Upper lobe of right lung (tissue), 1 donor: ENCODE measurements around the gene COL24A1. TPM values are rescaled to one million over a fixed set of nuclear protein-coding genes. Genes with fewer than 3 reads are reported as not detected.

Experiments used
- ATAC-seq: fragments of 200-7000 bp; cut with Tn5 transposase; one replicate; pipeline ENCODE4 v1.9.1; 2020; ENCODE audit warnings: mild to moderate bottlenecking, moderate library complexity
- DNase-seq: peaks from one replicate; pipeline ENCODE4 v3.0.0-alpha.2; 2020
- H3K27ac ChIP-seq: fragments of 200-600 bp; one replicate; pipeline ENCODE4 v1.8.0; 2022
- H3K27me3 ChIP-seq: fragments of 200-600 bp; one replicate; pipeline ENCODE4 v1.8.0; 2022; ENCODE audit warnings: mild to moderate bottlenecking
- H3K36me3 ChIP-seq: fragments of 200-600 bp; one replicate; pipeline ENCODE4 v1.8.0; 2022
- H3K4me1 ChIP-seq: fragments of 200-600 bp; one replicate; pipeline ENCODE4 v1.8.0; 2022
- H3K4me3 ChIP-seq: fragments of 200-600 bp; one replicate; pipeline ENCODE4 v1.8.0; 2022; ENCODE audit warnings: mild to moderate bottlenecking
- H3K9me3 ChIP-seq: fragments of 200-600 bp; one replicate; pipeline ENCODE4 v1.8.0; 2022
- CTCF ChIP-seq: fragments of 200-600 bp; IDR thresholded peaks from one replicate; pipeline ENCODE4 v1.8.0; 2022; ENCODE audit warnings: antibody characterized with exemption
- intact Hi-C: fragments of 100-400 bp; cut with DNase I; formaldehyde crosslinking; loops from one replicate; pipeline ENCODE4 v1.11.0; 2022
- long read RNA-seq: library from polyadenylated mRNA; unstranded; transcript quantifications from one replicate; pipeline ENCODE4 v2.0.0, GENCODE V29; 2021
- total RNA-seq: library from RNA; stranded (reverse); fragmentation: NEBNext Ultra II Directional; extraction: Animal tissue kit (Norgen Biotek cat#: 25700); gene quantifications from one replicate; pipeline ENCODE4 v1.2.1, GENCODE V29; 2021
- donor health status: DM: no; HTN: yes; CAD: no; lungs with severe emphysema.

COL24A1 gene
- total RNA-seq: 1.6 TPM
- long read RNA-seq, partial matches to known transcripts: 0 of 1 reads
- long read RNA-seq, other reads (novel, unspliced or antisense): 1 of 1 reads

- Histone ChIP-seq H3K27ac (no peak within 1 kb of the TSS), H3K27me3 (peaks cover 12% of the 10 kb centered on the region), H3K9me3 (no peaks in the 10 kb centered on the region), H3K4me3 (peak within 1 kb of the TSS; percentile 42), H3K4me1 (peaks cover 16% of the 10 kb centered on the region), H3K36me3 (no peaks in the 10 kb centered on the region)
- DNase-seq: peak; percentile 68
- TF ChIP-seq CTCF: no peak
- intact Hi-C loops: no loop called here
- peak; percentile 53 for ATAC-seq
Observed at GRCh38 chr1:86156566-86157455, at the start of gene COL24A1. TSS of gene COL24A1 (minus strand) at chr1:86156772. CDS start at chr1:86156396, 376 bp downstream.

- H3K27ac ChIP-seq: no peak overlapping the region
- DNase-seq (no peak), ATAC-seq (no peak)
- H3K4me1 ChIP-seq: no peaks in the 10 kb centered on the region
- no peak for TF ChIP-seq CTCF
- H3K9me3 ChIP-seq: no peaks in the 10 kb centered on the region
- no peaks in the 10 kb centered on the region for H3K27me3 ChIP-seq
- intact Hi-C loops: no loop called here
- no peak overlapping the region for H3K4me3 ChIP-seq
- H3K36me3 ChIP-seq: no peaks in the 10 kb centered on the region
Observed at GRCh38 chr1:86205741-86206140, 49.2 kb upstream of the COL24A1 start.

- H3K36me3 ChIP-seq: no peaks in the 10 kb centered on the region
- no peaks in the 10 kb centered on the region for H3K27me3 ChIP-seq
- H3K27ac ChIP-seq: no peak overlapping the region
- ATAC-seq: peak; percentile 16
- H3K4me1 ChIP-seq: no peaks in the 10 kb centered on the region
- TF ChIP-seq CTCF: no peak
- no peaks in the 10 kb centered on the region for H3K9me3 ChIP-seq
- H3K4me3 ChIP-seq: no peak overlapping the region
- DNase-seq: no peak
- intact Hi-C loops: no loop called here
Observed at GRCh38 chr1:86202552-86203340, 46.2 kb upstream of the COL24A1 start.

DNA sequence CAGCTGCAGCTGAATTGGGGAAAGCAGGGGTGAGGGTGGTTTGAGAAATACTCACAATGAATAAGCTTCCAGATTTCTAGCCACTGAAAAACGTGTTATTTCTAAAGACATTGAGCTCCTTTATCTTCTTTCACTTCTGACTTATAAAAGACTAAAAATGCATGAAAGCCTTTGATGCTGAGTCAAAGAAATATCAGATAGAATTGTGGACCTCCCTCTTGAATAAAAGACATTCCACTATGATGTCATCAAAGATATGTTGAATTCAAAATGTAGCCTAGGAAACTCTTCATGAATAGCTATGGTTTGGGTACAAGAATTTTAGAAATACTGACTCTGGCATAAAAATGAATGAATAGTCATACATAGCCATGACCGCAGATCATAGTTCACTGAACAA is 44.7 kb upstream of the COL24A1 start:
- Histone ChIP-seq H3K27ac (no peak overlapping the region), H3K4me1 (no peaks in the 10 kb centered on the region), H3K4me3 (no peak overlapping the region), H3K9me3 (no peaks in the 10 kb centered on the region), H3K27me3 (no peaks in the 10 kb centered on the region), H3K36me3 (no peaks in the 10 kb centered on the region)
- TF ChIP-seq CTCF: no peak
- ATAC-seq: no peak
- intact Hi-C loops: no loop called here
- DNase-seq: no peak

DNA sequence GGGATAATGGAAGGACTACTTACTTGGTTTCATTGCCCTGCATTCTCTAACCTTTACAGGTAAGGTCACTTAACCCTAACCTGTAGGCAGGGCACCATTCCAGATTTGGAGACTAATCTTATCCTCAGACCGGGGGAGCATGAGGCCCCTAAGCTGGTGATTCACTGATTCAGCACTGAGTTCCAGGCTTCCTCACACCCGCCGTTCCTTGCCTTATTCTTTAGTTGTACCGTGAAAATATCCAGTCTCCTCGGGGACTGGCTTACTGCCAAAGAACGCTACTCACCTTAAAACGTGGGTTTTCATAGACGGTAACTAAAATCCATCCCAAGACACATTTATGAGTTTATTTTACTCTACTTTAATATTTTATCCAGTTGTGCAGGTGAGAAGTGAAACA is 44.3 kb upstream of the COL24A1 start:
- TF ChIP-seq CTCF: no peak
- DNase-seq (no peak), ATAC-seq (no peak)
- no peak overlapping the region for H3K27ac ChIP-seq
- no peaks in the 10 kb centered on the region for H3K4me1 ChIP-seq
- H3K27me3 ChIP-seq: no peaks in the 10 kb centered on the region
- intact Hi-C loops: no loop called here
- no peak overlapping the region for H3K4me3 ChIP-seq
- no peaks in the 10 kb centered on the region for H3K36me3 ChIP-seq
- no peaks in the 10 kb centered on the region for H3K9me3 ChIP-seq
